ENCODE results near the gene PRKCH. TPM values are rescaled to one million over a fixed set of nuclear protein-coding genes. Genes with fewer than 3 reads are reported as not detected.

Gene PRKCH
- total RNA-seq, 4 donors from 2014 or later = 17.9 to 105 (median 63.5) TPM

- TF ChIP-seq POLR2A (IDR thresholded peaks at IDR 0.05) = no peak
- TF ChIP-seq, protein P1, sequence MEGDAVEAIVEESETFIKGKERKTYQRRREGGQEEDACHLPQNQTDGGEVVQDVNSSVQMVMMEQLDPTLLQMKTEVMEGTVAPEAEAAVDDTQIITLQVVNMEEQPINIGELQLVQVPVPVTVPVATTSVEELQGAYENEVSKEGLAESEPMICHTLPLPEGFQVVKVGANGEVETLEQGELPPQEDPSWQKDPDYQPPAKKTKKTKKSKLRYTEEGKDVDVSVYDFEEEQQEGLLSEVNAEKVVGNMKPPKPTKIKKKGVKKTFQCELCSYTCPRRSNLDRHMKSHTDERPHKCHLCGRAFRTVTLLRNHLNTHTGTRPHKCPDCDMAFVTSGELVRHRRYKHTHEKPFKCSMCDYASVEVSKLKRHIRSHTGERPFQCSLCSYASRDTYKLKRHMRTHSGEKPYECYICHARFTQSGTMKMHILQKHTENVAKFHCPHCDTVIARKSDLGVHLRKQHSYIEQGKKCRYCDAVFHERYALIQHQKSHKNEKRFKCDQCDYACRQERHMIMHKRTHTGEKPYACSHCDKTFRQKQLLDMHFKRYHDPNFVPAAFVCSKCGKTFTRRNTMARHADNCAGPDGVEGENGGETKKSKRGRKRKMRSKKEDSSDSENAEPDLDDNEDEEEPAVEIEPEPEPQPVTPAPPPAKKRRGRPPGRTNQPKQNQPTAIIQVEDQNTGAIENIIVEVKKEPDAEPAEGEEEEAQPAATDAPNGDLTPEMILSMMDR (IDR thresholded peaks at IDR 0.05) = no peak
- Histone ChIP-seq H3K9me3 (no peaks in the 10 kb centered on the region), H3K27ac (no peak overlapping the region), H3K27me3 (no peaks in the 10 kb centered on the region), H3K4me1 (no peaks in the 10 kb centered on the region), H3K4me3 (no peak overlapping the region), H3K36me3 (no peaks in the 10 kb centered on the region)
- intact Hi-C loops (cut with DNase I; ENCODE audit: low total_unique reads) = no loop called here
- DNase-seq = no peak
Observed at GRCh38 chr14:61563880-61564617, 242.7 kb downstream of the PRKCH start.

GRCh38 chr14:61564618-61565091, 243.3 kb downstream of the PRKCH start:
- Histone ChIP-seq H3K4me1 (no peaks in the 10 kb centered on the region), H3K36me3 (no peaks in the 10 kb centered on the region), H3K27me3 (no peaks in the 10 kb centered on the region), H3K27ac (no peak overlapping the region), H3K9me3 (no peaks in the 10 kb centered on the region), H3K4me3 (no peak overlapping the region)
- intact Hi-C loops (cut with DNase I; ENCODE audit: low total_unique reads) = no loop called here
- DNase-seq = no peak
- TF ChIP-seq, protein P1 (IDR thresholded peaks at IDR 0.05) = no peak
- TF ChIP-seq POLR2A (IDR thresholded peaks at IDR 0.05) = no peak

DNA sequence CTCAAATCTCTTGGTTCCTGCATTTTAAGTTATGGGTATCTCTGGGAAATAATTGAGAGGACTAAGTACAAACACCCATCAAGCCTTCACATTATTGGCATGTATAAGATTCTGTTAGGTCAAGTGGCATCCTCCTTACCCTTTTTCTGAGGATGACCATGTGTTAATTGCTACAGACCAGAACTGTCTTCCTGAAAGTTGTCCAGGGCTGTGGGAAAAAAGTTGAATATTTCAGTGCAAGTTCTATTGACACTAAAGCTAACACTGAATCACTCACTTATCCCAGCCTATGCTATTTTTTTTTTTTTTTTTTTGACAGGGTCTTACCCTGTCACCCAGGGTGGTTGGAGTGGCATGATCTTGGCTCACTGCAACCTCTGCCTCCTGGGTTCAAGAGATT, 243.8 kb downstream of the PRKCH start:
- H3K4me3 ChIP-seq = no peak overlapping the region
- no peak for TF ChIP-seq POLR2A (IDR thresholded peaks at IDR 0.05)
- TF ChIP-seq, protein P1 (IDR thresholded peaks at IDR 0.05) = no peak
- DNase-seq = no peak
- no peaks in the 10 kb centered on the region for H3K36me3 ChIP-seq
- H3K27ac ChIP-seq = no peak overlapping the region
- H3K27me3 ChIP-seq = no peaks in the 10 kb centered on the region
- H3K4me1 ChIP-seq = no peaks in the 10 kb centered on the region
- H3K9me3 ChIP-seq = no peaks in the 10 kb centered on the region
- intact Hi-C loops (cut with DNase I; ENCODE audit: low total_unique reads) = no loop called here

DNA sequence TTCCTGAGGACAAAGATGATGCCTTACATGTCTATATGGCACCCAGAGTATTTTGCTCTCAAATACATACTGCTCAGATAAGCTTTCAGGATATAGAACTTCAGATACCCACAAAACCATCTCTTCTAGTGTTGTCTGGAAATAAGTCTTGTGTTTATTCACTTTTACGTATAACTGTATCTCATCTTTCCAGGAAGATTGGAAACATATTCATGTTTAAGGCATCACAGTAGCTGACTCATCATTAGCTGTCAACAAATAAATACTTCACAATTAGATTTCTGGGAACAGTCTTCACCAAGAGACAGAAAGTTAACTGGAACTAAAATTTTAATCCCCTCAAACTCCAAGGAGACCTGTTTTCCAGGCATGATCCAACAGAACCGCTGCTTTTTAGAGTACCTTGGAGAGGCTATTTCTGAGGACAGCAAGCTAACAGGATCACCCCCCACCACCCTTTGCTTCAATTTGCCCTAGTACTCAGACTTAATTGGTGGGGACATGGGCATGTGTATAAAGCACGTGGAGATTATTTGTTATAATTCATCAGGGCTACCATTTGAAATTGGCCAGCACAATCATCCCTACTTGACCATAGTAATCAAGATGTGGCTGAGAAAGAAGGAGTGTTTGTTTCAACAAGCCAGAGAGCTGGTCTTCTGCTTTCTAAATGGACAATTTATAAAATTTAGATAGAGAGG, 244.6 kb downstream of the PRKCH start:
- no peaks in the 10 kb centered on the region for H3K36me3 ChIP-seq
- no peak overlapping the region for H3K4me3 ChIP-seq
- DNase-seq = no peak
- TF ChIP-seq POLR2A (IDR thresholded peaks at IDR 0.05) = no peak
- TF ChIP-seq, protein P1 (IDR thresholded peaks at IDR 0.05) = no peak
- intact Hi-C loops (cut with DNase I; ENCODE audit: low total_unique reads) = no loop called here
- no peak overlapping the region for H3K27ac ChIP-seq
- H3K9me3 ChIP-seq = no peaks in the 10 kb centered on the region
- no peaks in the 10 kb centered on the region for H3K27me3 ChIP-seq
- no peaks in the 10 kb centered on the region for H3K4me1 ChIP-seq
